ENCODE data around the gene NXPE1. TPM values are rescaled to one million over a fixed set of nuclear protein-coding genes. Genes with fewer than 3 reads are reported as not detected.

NXPE1 gene
- total RNA-seq, 1 experiment from 2014 or later = not detected

GRCh38 chr11:114596175-114596919 lies 36.7 kb upstream of the NXPE1 start:
- Histone ChIP-seq H3K4me3 (ENCODE audit: low read depth in 2 of 2, low read length in 2 of 2) (no peak overlapping the region), H3K9me3 (ENCODE audit: control insufficient read depth, insufficient read depth, low read depth, low read length) (no peaks in the 10 kb centered on the region), H3K36me3 (ENCODE audit: control insufficient read depth, insufficient read depth, low read length) (no peaks in the 10 kb centered on the region), H3K4me1 (ENCODE audit: control insufficient read depth, insufficient read depth, low read length) (no peaks in the 10 kb centered on the region), H3K27ac (ENCODE audit: low read length) (no peak overlapping the region), H3K27me3 (ENCODE audit: control insufficient read depth, insufficient read depth, low read length) (no peaks in the 10 kb centered on the region)
- in situ Hi-C loops (cut with HindIII; ENCODE audit: low pct_unique_long_range_greater_than_20kb, low sequenced_read_pairs) = no loop called here
- intact Hi-C loops (cut with micrococcal nuclease; ENCODE audit: unreplicated experiment) = no loop called here
- DNase-seq (ENCODE audit: low read depth, low spot score) (no peak), ATAC-seq (no peak)
- ChIA-PET CTCF (no interaction called here), POLR2A (no interaction called here)
- no peak for TF ChIP-seq REST (IDR thresholded peaks at IDR 0.05; ENCODE audit: insufficient read depth in 1 of 2, low read depth in 2 of 2, low read length in 1 of 2)
- TF ChIP-seq CTCF (IDR thresholded peaks at IDR 0.05) = no peak
- TF ChIP-seq TCF7L2 (IDR thresholded peaks at IDR 0.05; ENCODE audit: low read depth, low read length) = no peak
- no peak for TF ChIP-seq POLR2AphosphoS5 (IDR thresholded peaks at IDR 0.05; ENCODE audit: low read depth, low read length)
- TF ChIP-seq SIN3A (IDR thresholded peaks at IDR 0.05; ENCODE audit: borderline replicate concordance, insufficient read depth, low read depth, low read length) = no peak
- BruUV-seq (replicated peaks) = no TSS peak

GRCh38 chr11:114595571-114595970 lies 35.9 kb upstream of the NXPE1 start, which contains the start of gene NXPE4:
NXPE4 (minus strand) TSS chr11:114595786; CDS start chr11:114594759, 1,027 bp downstream.
- ChIA-PET CTCF (no interaction called here), POLR2A (no interaction called here)
- H3K27me3 ChIP-seq (ENCODE audit: control insufficient read depth, insufficient read depth, low read length) = no peaks in the 10 kb centered on the region
- intact Hi-C loops (cut with micrococcal nuclease; ENCODE audit: unreplicated experiment) = no loop called here
- ATAC-seq = no peak
- no peak for DNase-seq (ENCODE audit: low read depth, low spot score)
- no peaks in the 10 kb centered on the region for H3K9me3 ChIP-seq (ENCODE audit: control insufficient read depth, insufficient read depth, low read depth, low read length)
- in situ Hi-C loops (cut with HindIII; ENCODE audit: low pct_unique_long_range_greater_than_20kb, low sequenced_read_pairs) = no loop called here
- H3K4me1 ChIP-seq (ENCODE audit: control insufficient read depth, insufficient read depth, low read length) = no peaks in the 10 kb centered on the region
- no TSS peak for BruUV-seq (replicated peaks)
- no peaks in the 10 kb centered on the region for H3K36me3 ChIP-seq (ENCODE audit: control insufficient read depth, insufficient read depth, low read length)
- H3K4me3 ChIP-seq (ENCODE audit: low read depth in 2 of 2, low read length in 2 of 2) = no peak within 1 kb of the TSS
- no peak within 1 kb of the TSS for H3K27ac ChIP-seq (ENCODE audit: low read length)
- TF ChIP-seq POLR2AphosphoS5 (IDR thresholded peaks at IDR 0.05; ENCODE audit: low read depth, low read length) (no peak), CTCF (IDR thresholded peaks at IDR 0.05) (no peak), REST (IDR thresholded peaks at IDR 0.05; ENCODE audit: insufficient read depth in 1 of 2, low read depth in 2 of 2, low read length in 1 of 2) (no peak), TCF7L2 (IDR thresholded peaks at IDR 0.05; ENCODE audit: low read depth, low read length) (no peak), SIN3A (IDR thresholded peaks at IDR 0.05; ENCODE audit: borderline replicate concordance, insufficient read depth, low read depth, low read length) (no peak)

All from Panc1 (cell line).